KOPT-K1 (cell line): Measurements from ENCODE around the gene PRRX2.
"Not testable (repeated sequence)": the region's sequence is repeated elsewhere in the genome, so short reads cannot be mapped to it uniquely, and the experiment has no call there.

ENCODE experiments used
- H3K27ac ChIP-seq: fragments of 200-600 bp; sonication (generic); 2 replicates; pipeline ENCODE4 v1.5.1; 2016; ENCODE audit warnings: antibody characterized with exemption, mild to moderate bottlenecking, low read depth, low read length; ENCODE audit not compliant: poor library complexity, severe bottlenecking
- H3K36me3 ChIP-seq: fragments of 200-600 bp; sonication (generic); 2 replicates; pipeline ENCODE4 v1.5.1; 2017; ENCODE audit warnings: antibody characterized with exemption, mild to moderate bottlenecking, low read length, moderate library complexity; ENCODE audit not compliant: insufficient read depth
- H3K9me3 ChIP-seq: fragments of 200-600 bp; sonication (generic); 2 replicates; pipeline ENCODE4 v1.5.1; 2017; ENCODE audit warnings: antibody characterized with exemption, low read length, mild to moderate bottlenecking; ENCODE audit not compliant: insufficient read depth, poor library complexity, severe bottlenecking

PRRX2 gene

GRCh38 chr9:129751841-129752801 lies 86.7 kb downstream of the PRRX2 start:
- Histone ChIP-seq H3K9me3 (no peaks in the 10 kb centered on the region), H3K36me3 (no peaks in the 10 kb centered on the region), H3K27ac (no peak overlapping the region)

- Histone ChIP-seq H3K9me3 (no peaks in the 10 kb centered on the region), H3K36me3 (no peaks in the 10 kb centered on the region), H3K27ac (no peak within 1 kb of the TSS)
These were observed 87.7 kb downstream of the PRRX2 start, which contains the start of gene PTGES for GRCh38 chr9:129752900-129753729. PTGES (minus strand) TSS chr9:129753042; CDS start chr9:129753012, 30 bp downstream.

- Histone ChIP-seq H3K27ac (no peak overlapping the region), H3K36me3 (no peaks in the 10 kb centered on the region), H3K9me3 (no peaks in the 10 kb centered on the region)
These were observed 89.7 kb downstream of the PRRX2 start for GRCh38 chr9:129755151-129755550.

- Histone ChIP-seq H3K9me3 (no peaks in the 10 kb centered on the region), H3K36me3 (no peaks in the 10 kb centered on the region), H3K27ac (no peak overlapping the region)
These were observed 90.7 kb downstream of the PRRX2 start for GRCh38 chr9:129756191-129756590.

- no peaks in the 10 kb centered on the region for H3K9me3 ChIP-seq
- H3K36me3 ChIP-seq: no peaks in the 10 kb centered on the region
- H3K27ac ChIP-seq: no peak overlapping the region
These were observed 91.6 kb downstream of the PRRX2 start for GRCh38 chr9:129757045-129757444.

- no peaks in the 10 kb centered on the region for H3K36me3 ChIP-seq
- no peak overlapping the region for H3K27ac ChIP-seq
- H3K9me3 ChIP-seq: no peaks in the 10 kb centered on the region
These were observed 93.9 kb downstream of the PRRX2 start for GRCh38 chr9:129759319-129759718.

GRCh38 chr9:129759804-129760502 lies 94.5 kb downstream of the PRRX2 start:
- Histone ChIP-seq H3K27ac (no peak overlapping the region), H3K36me3 (no peaks in the 10 kb centered on the region), H3K9me3 (no peaks in the 10 kb centered on the region)

GRCh38 chr9:129760784-129761183 lies 95.3 kb downstream of the PRRX2 start:
- not testable (repeated sequence) for H3K9me3 ChIP-seq, H3K27ac ChIP-seq, H3K36me3 ChIP-seq

- Histone ChIP-seq H3K9me3 (no peaks in the 10 kb centered on the region), H3K36me3 (no peaks in the 10 kb centered on the region), H3K27ac (no peak overlapping the region)
These were observed 96.0 kb downstream of the PRRX2 start for GRCh38 chr9:129761293-129761900.

GRCh38 chr9:129761901-129762369 lies 96.5 kb downstream of the PRRX2 start:
- Histone ChIP-seq H3K36me3 (no peaks in the 10 kb centered on the region), H3K9me3 (no peaks in the 10 kb centered on the region), H3K27ac (no peak overlapping the region)

GRCh38 chr9:129762370-129762984 lies 97.0 kb downstream of the PRRX2 start:
- not testable (repeated sequence) for H3K36me3 ChIP-seq, H3K9me3 ChIP-seq, H3K27ac ChIP-seq

- H3K27ac ChIP-seq: no peak overlapping the region
- no peaks in the 10 kb centered on the region for H3K9me3 ChIP-seq
- no peaks in the 10 kb centered on the region for H3K36me3 ChIP-seq
These were observed 97.8 kb downstream of the PRRX2 start for GRCh38 chr9:129762985-129763926.

GRCh38 chr9:129765764-129766317 lies 100.4 kb downstream of the PRRX2 start:
- Histone ChIP-seq H3K36me3 (no peaks in the 10 kb centered on the region), H3K27ac (no peak overlapping the region), H3K9me3 (no peaks in the 10 kb centered on the region)
